Subcutaneous adipose tissue (tissue), 4 donors: Measurements from ENCODE around the gene GPX8. TPM values are rescaled to one million over a fixed set of nuclear protein-coding genes. Genes with fewer than 3 reads are reported as not detected.

ENCODE experiments used
- CTCF ChIP-seq: fragments of 450-650 bp; IDR thresholded peaks from one replicate; pipeline ENCODE4 v1.5.1; 2016; ENCODE audit warnings: low read depth, mild to moderate bottlenecking, control low read depth, antibody characterized with exemption, moderate library complexity
- total RNA-seq, 4 donors: library from RNA; depleted of rRNA; stranded (reverse); fragments of >200 nt; gene quantifications; one replicate each; pipeline ENCODE4 v1.1.0, GENCODE V29; 2016

The GPX8 gene
- total RNA-seq, 4 donors from 2014 or later: 5.7 to 19.7 (median 14.9) TPM

GRCh38 chr5:55140908-55141665 is 18.9 kb upstream of the GPX8 start:
- TF ChIP-seq CTCF: no peak

GRCh38 chr5:55141945-55142690 is 17.9 kb upstream of the GPX8 start:
- no peak for TF ChIP-seq CTCF

- TF ChIP-seq CTCF: no peak
Measured at GRCh38 chr5:55143624-55144023, 16.3 kb upstream of the GPX8 start.

- TF ChIP-seq CTCF: no peak
Measured at GRCh38 chr5:55146080-55146479, 13.9 kb upstream of the GPX8 start.

GRCh38 chr5:55146543-55147151 is 13.3 kb upstream of the GPX8 start:
- TF ChIP-seq CTCF: no peak

GRCh38 chr5:55149308-55149795 is 10.6 kb upstream of the GPX8 start:
- TF ChIP-seq CTCF: no peak
